ENCODE measurements around the gene CCDC93. TPM values are rescaled to one million over a fixed set of nuclear protein-coding genes. Genes with fewer than 3 reads are reported as not detected.

The CCDC93 gene
- total RNA-seq, 1 donor from 2014 or later = 64.5 TPM

DNA sequence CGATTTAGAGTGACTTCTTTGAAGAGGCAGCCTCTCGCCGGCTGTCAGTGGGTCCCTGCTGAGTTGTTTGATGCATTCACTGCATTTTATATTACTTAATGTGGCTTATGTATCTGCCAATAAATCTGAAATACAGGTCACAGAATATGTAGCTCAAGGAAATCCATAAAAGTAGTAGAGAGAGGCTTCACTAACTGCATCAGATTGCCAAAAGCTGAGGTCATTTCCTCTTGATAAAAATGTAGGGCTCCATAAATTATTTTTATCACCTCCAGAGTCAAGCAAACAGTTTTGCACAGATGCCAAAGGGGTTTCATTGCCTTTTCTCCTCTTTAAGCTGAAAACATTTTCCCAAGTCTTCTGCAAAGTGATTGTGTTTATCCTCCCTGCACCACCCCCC is 36.5 kb upstream of the CCDC93 start:
- Mint-ChIP-seq H3K9me3 (ENCODE audit: unreplicated experiment) (no peaks in the 10 kb centered on the region), H3K27ac (ENCODE audit: unreplicated experiment) (no peak overlapping the region), H3K36me3 (ENCODE audit: low read depth, unreplicated experiment) (no peaks in the 10 kb centered on the region), H3K4me1 (ENCODE audit: unreplicated experiment) (no peaks in the 10 kb centered on the region), H3K27me3 (ENCODE audit: unreplicated experiment) (no peaks in the 10 kb centered on the region), H3K4me3 (ENCODE audit: unreplicated experiment) (no peak overlapping the region)
- TF ChIP-seq, protein P1, sequence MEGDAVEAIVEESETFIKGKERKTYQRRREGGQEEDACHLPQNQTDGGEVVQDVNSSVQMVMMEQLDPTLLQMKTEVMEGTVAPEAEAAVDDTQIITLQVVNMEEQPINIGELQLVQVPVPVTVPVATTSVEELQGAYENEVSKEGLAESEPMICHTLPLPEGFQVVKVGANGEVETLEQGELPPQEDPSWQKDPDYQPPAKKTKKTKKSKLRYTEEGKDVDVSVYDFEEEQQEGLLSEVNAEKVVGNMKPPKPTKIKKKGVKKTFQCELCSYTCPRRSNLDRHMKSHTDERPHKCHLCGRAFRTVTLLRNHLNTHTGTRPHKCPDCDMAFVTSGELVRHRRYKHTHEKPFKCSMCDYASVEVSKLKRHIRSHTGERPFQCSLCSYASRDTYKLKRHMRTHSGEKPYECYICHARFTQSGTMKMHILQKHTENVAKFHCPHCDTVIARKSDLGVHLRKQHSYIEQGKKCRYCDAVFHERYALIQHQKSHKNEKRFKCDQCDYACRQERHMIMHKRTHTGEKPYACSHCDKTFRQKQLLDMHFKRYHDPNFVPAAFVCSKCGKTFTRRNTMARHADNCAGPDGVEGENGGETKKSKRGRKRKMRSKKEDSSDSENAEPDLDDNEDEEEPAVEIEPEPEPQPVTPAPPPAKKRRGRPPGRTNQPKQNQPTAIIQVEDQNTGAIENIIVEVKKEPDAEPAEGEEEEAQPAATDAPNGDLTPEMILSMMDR (IDR thresholded peaks at IDR 0.05; ENCODE audit: unreplicated experiment) = no peak
- no peak for DNase-seq (ENCODE audit: low spot score)

DNA sequence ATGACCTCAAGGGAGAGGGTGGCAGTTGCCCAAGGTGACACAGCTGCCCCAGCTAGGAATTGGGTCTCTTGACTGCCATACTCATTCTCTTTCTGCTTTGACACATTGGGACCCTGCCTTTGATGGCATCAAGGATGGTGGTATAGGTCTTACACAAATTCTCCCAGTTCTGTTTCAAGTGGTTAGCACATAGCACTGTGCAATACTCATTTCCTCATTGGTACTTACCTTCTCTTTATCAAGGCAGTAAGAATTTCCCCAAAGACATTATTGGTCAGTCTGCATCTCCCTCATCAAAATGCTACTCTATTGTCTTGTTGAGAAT is 35.9 kb upstream of the CCDC93 start:
- TF ChIP-seq, protein P1 (IDR thresholded peaks at IDR 0.05; ENCODE audit: unreplicated experiment) = no peak
- H3K4me3 Mint-ChIP-seq (ENCODE audit: unreplicated experiment) = no peak overlapping the region
- H3K27me3 Mint-ChIP-seq (ENCODE audit: unreplicated experiment) = no peaks in the 10 kb centered on the region
- DNase-seq (ENCODE audit: low spot score) = no peak
- H3K4me1 Mint-ChIP-seq (ENCODE audit: unreplicated experiment) = no peaks in the 10 kb centered on the region
- H3K27ac Mint-ChIP-seq (ENCODE audit: unreplicated experiment) = no peak overlapping the region
- H3K36me3 Mint-ChIP-seq (ENCODE audit: low read depth, unreplicated experiment) = no peaks in the 10 kb centered on the region
- no peaks in the 10 kb centered on the region for H3K9me3 Mint-ChIP-seq (ENCODE audit: unreplicated experiment)

DNA sequence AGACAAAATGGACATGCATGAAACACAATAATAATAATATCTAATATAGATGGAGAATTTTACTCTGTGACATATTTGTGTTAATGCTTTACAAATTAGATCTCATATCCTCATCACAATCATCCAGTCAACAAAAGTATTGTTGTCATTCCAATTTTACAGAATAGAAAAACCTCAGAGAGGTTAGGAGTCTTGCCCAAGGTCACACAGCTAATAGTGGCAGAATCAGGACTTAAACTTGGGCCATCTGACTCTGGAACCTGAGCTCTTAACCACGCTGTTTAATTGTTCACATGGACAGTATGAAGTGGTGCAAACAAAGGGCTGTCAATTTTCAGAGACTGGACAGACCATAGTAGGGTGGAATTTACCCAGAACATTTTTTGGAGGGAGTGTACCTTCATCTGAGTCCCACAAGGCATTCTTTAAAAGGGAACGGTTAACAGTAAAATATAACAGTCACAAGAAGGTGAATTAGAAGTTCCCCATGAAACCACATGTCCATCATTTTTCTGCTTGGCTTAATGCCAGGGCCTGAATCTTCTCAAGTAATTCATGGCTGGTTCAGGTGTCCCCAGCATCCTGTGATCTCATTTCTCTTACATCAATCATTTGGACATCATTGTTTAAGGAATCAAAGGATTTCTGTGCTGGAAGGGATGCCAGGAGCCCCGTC is 35.4 kb upstream of the CCDC93 start:
- no peak overlapping the region for H3K4me3 Mint-ChIP-seq (ENCODE audit: unreplicated experiment)
- H3K4me1 Mint-ChIP-seq (ENCODE audit: unreplicated experiment) = no peaks in the 10 kb centered on the region
- H3K27ac Mint-ChIP-seq (ENCODE audit: unreplicated experiment) = no peak overlapping the region
- TF ChIP-seq, protein P1 (IDR thresholded peaks at IDR 0.05; ENCODE audit: unreplicated experiment) = no peak
- no peaks in the 10 kb centered on the region for H3K36me3 Mint-ChIP-seq (ENCODE audit: low read depth, unreplicated experiment)
- no peaks in the 10 kb centered on the region for H3K9me3 Mint-ChIP-seq (ENCODE audit: unreplicated experiment)
- no peaks in the 10 kb centered on the region for H3K27me3 Mint-ChIP-seq (ENCODE audit: unreplicated experiment)
- no peak for DNase-seq (ENCODE audit: low spot score)

DNA sequence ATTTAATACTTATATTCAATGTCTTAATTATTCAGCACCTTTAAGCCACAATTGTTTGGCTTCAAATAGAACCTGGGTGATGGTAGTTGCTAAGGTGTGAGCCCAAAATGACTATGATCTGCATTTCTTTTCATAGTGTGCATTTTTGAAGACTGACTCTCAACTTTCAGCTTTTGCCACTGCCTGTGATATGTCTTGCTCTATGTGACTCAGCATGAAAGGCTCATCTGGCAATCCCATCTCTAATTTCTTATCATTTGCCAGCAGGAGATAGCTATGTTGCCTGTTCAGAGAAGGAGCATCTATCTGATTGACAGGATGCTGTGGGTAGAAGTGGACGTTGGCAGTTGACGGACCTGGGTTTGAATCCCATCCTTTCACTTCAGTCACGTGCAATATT is 34.5 kb upstream of the CCDC93 start:
- H3K9me3 Mint-ChIP-seq (ENCODE audit: unreplicated experiment) = no peaks in the 10 kb centered on the region
- H3K27ac Mint-ChIP-seq (ENCODE audit: unreplicated experiment) = no peak overlapping the region
- no peaks in the 10 kb centered on the region for H3K4me1 Mint-ChIP-seq (ENCODE audit: unreplicated experiment)
- no peak for DNase-seq (ENCODE audit: low spot score)
- TF ChIP-seq, protein P1 (IDR thresholded peaks at IDR 0.05; ENCODE audit: unreplicated experiment) = no peak
- H3K27me3 Mint-ChIP-seq (ENCODE audit: unreplicated experiment) = no peaks in the 10 kb centered on the region
- H3K36me3 Mint-ChIP-seq (ENCODE audit: low read depth, unreplicated experiment) = no peaks in the 10 kb centered on the region
- no peak overlapping the region for H3K4me3 Mint-ChIP-seq (ENCODE audit: unreplicated experiment)

DNA sequence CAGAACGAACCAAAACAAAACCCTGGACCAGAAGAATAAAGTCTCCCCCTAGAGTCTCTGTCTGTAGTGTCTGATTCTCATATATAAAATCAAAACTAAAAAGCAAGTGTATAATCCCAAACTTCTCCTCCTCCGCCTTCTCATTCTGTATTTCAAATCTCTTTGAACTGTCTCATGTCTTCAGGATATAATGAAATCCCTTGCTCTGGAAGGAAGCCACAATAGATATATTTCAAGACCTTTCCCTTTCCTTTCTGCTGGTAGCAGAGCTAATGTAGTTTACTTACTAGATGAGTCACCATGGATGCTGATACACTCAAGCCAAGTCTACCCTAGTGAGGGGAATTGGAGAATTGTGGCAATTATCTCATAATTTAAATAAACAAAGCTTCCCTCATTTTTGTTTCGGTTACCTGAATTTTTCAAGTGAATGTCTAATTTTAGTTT is 33.5 kb upstream of the CCDC93 start:
- DNase-seq (ENCODE audit: low spot score) = no peak
- Mint-ChIP-seq H3K27me3 (ENCODE audit: unreplicated experiment) (no peaks in the 10 kb centered on the region), H3K4me1 (ENCODE audit: unreplicated experiment) (no peaks in the 10 kb centered on the region), H3K36me3 (ENCODE audit: low read depth, unreplicated experiment) (no peaks in the 10 kb centered on the region), H3K9me3 (ENCODE audit: unreplicated experiment) (no peaks in the 10 kb centered on the region), H3K4me3 (ENCODE audit: unreplicated experiment) (no peak overlapping the region), H3K27ac (ENCODE audit: unreplicated experiment) (no peak overlapping the region)
- TF ChIP-seq, protein P1 (IDR thresholded peaks at IDR 0.05; ENCODE audit: unreplicated experiment) = no peak
